ENCODE data around the gene TENM4.

The TENM4 gene

DNA sequence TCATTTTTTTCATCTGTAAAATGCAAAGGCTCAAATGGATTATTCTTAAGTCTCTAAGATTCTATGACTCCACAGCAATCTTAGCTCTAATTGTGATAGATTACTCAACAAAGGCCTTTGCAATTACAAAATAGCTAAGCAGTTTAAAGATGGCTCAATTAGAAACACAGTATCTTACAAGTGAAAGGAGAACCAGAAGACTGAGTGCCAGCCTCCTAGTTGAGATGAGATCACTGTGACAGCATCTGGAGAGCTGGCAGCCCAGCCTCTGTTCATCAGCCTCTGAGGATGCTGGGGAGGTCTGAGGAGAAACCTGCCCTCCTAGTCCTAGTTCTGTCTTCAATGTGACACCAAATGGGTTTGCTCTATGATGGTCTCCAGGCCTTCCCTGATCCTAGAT is 707.8 kb downstream of the TENM4 start:
- intact Hi-C loops (cut with micrococcal nuclease): no loop called here
- Mint-ChIP-seq H3K4me3 (no peak overlapping the region), H3K9me3 (no peaks in the 10 kb centered on the region), H3K27me3 (peaks cover 4% of the 10 kb centered on the region), H3K27ac (no peak overlapping the region), H3K36me3 (ENCODE audit: low read depth) (no peaks in the 10 kb centered on the region), H3K4me1 (ENCODE audit: low read depth) (peaks cover 8% of the 10 kb centered on the region)

DNA sequence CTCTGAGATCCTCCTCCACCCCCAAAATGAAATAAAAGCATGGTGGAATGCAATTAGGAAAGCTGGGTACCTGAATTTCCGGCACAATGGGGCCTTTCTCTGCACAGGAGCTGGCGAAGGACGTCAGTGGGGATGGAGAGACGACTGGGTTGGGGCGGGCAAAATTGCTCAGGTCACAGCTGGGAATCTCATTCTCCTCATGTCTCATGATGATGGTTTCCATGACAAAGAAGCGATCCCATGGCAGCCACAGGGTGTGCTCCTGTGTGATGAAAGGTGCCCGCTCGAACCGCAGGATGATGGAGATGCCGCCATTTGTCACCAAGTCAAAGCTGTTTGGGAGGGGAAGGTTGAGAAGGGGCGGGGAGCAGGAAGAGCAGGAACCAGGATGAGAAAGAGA is 708.6 kb downstream of the TENM4 start:
- H3K27ac Mint-ChIP-seq: no peak overlapping the region

DNA sequence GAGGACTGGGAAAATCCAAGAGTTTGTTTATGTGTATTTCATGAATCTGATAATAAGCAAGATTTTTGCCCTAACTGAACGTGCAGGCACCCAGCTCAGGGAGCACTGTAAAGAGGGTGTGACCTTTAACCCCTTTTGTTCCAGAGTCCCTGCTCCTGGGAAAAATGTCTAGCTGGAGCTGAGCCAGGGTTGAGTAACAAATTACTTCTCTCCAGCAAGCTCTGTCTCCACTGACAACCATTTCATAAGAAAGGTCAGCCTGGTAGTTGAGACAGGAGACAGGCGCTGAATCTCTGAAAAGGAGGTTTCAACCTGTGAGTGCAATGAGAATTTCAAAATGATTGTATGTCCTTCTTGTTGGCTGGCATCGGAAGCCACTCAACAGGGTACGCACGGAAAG is 709.8 kb downstream of the TENM4 start:
- H3K36me3 Mint-ChIP-seq (ENCODE audit: low read depth): no peaks in the 10 kb centered on the region
- no peaks in the 10 kb centered on the region for H3K9me3 Mint-ChIP-seq
- peaks cover 8% of the 10 kb centered on the region for H3K4me1 Mint-ChIP-seq (ENCODE audit: low read depth)
- intact Hi-C loops (cut with micrococcal nuclease): no loop called here
- no peak overlapping the region for H3K27ac Mint-ChIP-seq
- H3K4me3 Mint-ChIP-seq: no peak overlapping the region
- peaks cover 4% of the 10 kb centered on the region for H3K27me3 Mint-ChIP-seq

More for the DNA sequence above, 708.6 kb downstream of the TENM4 start:
- Mint-ChIP-seq H3K4me1 (ENCODE audit: low read depth) (peaks cover 8% of the 10 kb centered on the region), H3K36me3 (ENCODE audit: low read depth) (no peaks in the 10 kb centered on the region), H3K4me3 (no peak overlapping the region), H3K27me3 (peaks cover 4% of the 10 kb centered on the region), H3K9me3 (no peaks in the 10 kb centered on the region)
- intact Hi-C loops (cut with micrococcal nuclease): no loop called here

DNA sequence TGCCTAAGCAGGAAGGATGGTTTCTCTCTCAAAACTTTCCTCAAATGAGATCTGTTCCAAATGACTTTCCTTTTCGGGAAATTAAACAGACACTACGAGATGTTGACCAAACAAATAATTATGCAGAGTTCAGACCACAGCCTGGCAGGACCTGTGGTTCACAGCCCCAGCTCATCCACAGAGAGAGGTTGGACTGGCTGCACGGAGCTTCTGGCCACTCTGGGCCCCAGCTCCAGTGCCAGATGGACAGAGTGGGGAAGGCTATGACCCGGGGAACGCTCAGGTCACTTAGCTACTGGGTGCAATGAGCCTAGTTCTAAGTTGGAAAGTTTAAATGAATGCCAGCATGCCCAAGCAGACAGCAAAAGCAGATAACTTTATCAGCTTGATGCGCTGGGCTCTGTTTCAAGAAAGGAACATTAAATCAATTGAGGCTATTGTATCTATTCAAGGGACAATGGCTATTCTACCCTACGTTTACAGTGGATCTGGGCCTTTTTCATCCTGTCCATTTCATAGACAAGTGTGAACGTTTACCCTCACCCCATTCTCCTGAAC is 710.5 kb downstream of the TENM4 start:
- Mint-ChIP-seq H3K4me1 (ENCODE audit: low read depth) (peaks cover 8% of the 10 kb centered on the region), H3K4me3 (no peak overlapping the region), H3K36me3 (ENCODE audit: low read depth) (no peaks in the 10 kb centered on the region), H3K9me3 (no peaks in the 10 kb centered on the region), H3K27ac (no peak overlapping the region), H3K27me3 (peaks cover 6% of the 10 kb centered on the region)
- intact Hi-C loops (cut with micrococcal nuclease): no loop called here

DNA sequence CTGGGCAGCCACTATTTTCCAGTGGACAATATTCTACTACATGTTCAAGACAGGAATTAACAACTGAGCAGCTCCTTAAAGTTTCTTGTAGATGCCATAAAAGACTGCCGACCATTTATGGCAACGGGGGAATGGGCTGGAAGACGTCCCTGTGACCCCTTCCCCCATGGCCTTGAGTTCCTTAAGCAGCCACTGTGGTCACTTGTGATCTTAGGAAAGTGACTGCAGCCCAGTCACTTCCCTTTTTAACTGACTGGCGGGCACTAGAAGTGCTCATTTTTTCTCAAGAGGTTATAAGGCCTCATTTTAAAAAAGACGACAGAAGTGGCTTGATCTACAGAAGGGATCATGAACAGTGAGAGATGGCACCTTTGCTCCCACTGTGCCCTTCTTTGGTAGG is 713.0 kb downstream of the TENM4 start:
- intact Hi-C loops (cut with micrococcal nuclease): no loop called here
- Mint-ChIP-seq H3K27ac (no peak overlapping the region), H3K36me3 (ENCODE audit: low read depth) (no peaks in the 10 kb centered on the region), H3K4me3 (no peak overlapping the region), H3K9me3 (no peaks in the 10 kb centered on the region), H3K27me3 (peaks cover 10% of the 10 kb centered on the region), H3K4me1 (ENCODE audit: low read depth) (peaks cover 8% of the 10 kb centered on the region)

DNA sequence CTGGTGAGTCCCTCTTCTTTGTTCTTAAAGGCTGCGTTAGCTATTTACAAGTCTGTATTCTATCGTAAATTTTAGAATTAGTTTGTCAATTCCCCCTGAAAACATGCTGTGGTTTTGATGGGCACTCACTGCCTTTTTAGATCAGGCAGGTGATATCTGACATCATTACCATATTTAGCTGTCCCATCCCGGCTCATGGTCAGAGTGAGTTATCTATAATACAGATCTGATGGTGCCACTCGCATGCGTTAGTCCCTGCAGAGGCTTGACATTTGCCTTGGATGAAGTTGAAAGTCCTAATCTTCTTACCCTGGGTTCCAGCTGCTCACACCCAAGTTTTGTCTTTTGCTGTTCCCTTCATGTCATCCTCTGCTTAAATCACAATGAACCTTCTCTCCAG is 715.6 kb downstream of the TENM4 start:
- Mint-ChIP-seq H3K36me3 (ENCODE audit: low read depth) (no peaks in the 10 kb centered on the region), H3K27ac (no peak overlapping the region), H3K4me3 (no peak overlapping the region), H3K27me3 (peaks cover 9% of the 10 kb centered on the region), H3K9me3 (no peaks in the 10 kb centered on the region), H3K4me1 (ENCODE audit: low read depth) (peaks cover 8% of the 10 kb centered on the region)
- intact Hi-C loops (cut with micrococcal nuclease): no loop called here

DNA sequence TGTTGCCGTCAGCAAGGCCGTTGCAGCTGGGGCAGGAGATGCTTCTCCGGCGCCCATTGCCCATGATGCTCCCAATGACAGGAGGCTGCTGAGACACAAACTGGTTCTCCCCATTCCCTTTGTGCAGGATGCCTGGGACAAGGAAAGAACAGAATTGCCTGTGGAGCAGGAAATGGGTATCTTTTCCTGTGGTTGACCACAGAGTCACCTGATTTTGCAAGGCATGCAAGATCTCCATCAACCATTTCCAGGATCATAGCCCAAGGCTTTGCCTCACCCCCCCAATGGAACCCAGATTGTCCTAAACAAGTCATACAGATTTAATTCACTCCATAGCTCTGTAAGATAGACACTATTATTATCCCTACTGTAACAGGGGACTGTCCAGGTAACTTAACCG is 718.0 kb downstream of the TENM4 start:
- H3K9me3 Mint-ChIP-seq: no peaks in the 10 kb centered on the region
- intact Hi-C loops (cut with micrococcal nuclease): no loop called here
- no peak overlapping the region for H3K4me3 Mint-ChIP-seq
- H3K36me3 Mint-ChIP-seq (ENCODE audit: low read depth): no peaks in the 10 kb centered on the region
- peaks cover 10% of the 10 kb centered on the region for H3K27me3 Mint-ChIP-seq
- no peaks in the 10 kb centered on the region for H3K4me1 Mint-ChIP-seq (ENCODE audit: low read depth)
- no peak overlapping the region for H3K27ac Mint-ChIP-seq

DNA sequence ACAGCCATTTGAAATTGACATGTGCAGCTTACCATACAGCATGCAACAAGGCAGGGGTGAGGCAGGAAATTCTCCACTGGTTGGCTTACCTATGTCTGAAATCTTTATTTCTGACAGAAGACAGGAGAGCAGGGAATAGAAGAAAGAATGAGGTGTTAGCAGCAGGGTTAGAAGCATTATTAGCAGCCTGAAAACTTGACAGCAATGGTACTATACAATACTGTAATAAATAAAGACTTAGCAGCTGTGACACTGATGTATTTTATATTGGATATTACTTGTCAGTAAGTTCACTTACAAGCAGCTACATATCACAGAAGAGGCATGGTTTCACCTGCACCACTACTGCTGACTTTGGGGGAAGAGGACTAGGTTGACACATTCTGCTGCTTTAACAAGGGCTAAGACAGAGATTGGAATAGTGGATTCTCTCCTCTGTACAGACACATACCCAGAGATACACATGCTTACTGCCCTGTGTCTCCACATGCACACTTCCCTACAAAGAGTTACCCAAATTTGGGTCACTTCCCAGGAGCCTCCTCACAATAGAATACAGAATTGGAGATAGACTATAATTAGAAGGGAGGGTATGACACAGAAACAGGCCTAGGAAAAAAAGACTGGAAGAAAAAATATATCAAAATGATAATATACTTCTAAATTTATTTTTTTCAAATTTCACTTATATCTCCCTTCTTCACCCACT is 720.4 kb downstream of the TENM4 start:
- Mint-ChIP-seq H3K9me3 (no peaks in the 10 kb centered on the region), H3K4me1 (ENCODE audit: low read depth) (no peaks in the 10 kb centered on the region), H3K4me3 (no peak overlapping the region), H3K36me3 (ENCODE audit: low read depth) (no peaks in the 10 kb centered on the region), H3K27me3 (peaks cover 14% of the 10 kb centered on the region), H3K27ac (no peak overlapping the region)
- intact Hi-C loops (cut with micrococcal nuclease): no loop called here

DNA sequence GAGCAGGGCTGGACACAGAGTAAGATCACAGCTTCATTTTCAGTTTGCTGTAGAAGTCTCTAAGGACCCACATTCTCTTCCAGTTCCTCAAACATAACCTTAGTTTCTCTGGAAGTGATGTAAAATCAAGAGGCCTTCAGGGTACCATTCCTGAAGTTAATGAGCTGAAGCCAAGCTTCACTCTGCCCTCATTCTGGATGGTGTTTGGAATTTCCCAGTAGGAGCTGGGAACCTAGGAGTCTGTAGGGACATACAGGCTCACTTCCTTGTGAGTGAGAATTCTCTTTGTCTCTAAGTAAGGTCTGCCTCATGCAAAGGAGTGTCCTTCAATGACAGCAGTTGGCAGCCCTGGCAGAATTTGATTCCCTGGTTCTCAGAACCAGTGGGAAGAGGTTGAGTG is 723.8 kb downstream of the TENM4 start:
- H3K36me3 Mint-ChIP-seq (ENCODE audit: low read depth): no peaks in the 10 kb centered on the region
- H3K4me3 Mint-ChIP-seq: no peak overlapping the region
- H3K9me3 Mint-ChIP-seq: no peaks in the 10 kb centered on the region
- no peaks in the 10 kb centered on the region for H3K4me1 Mint-ChIP-seq (ENCODE audit: low read depth)
- intact Hi-C loops (cut with micrococcal nuclease): no loop called here
- peaks cover 10% of the 10 kb centered on the region for H3K27me3 Mint-ChIP-seq
- no peak overlapping the region for H3K27ac Mint-ChIP-seq

DNA sequence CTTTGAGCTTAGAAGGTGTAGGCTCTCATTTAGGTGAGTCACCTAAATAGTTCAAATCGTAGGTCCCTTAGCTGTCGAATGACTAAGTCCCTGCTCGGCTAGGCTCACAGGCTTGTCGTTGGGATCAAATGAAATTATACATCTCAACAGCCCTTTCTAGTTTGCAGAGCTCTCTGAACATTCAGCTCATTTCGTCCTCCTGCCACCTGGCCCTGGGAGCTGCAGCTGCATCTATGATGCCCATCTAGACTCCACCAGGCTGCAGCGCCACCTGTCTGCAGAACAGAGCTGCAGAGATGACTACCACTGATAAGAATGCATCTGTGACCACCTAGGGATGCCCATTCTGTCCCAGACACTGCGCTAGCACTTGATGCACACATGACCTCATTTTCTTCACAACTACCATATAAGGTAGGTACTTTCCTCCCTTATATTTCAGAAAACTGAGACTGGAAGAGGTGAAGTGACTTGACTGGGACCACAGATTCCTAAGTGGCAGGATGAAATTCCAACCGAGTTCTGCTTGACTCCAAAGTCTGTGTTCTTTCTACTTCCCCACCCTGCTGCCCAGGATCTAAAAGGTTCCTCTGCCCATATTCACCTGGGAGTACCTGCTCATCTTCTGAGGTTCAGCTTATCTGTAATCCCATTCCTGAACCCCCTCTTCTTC is 725.1 kb downstream of the TENM4 start:
- intact Hi-C loops (cut with micrococcal nuclease): no loop called here
- Mint-ChIP-seq H3K9me3 (no peaks in the 10 kb centered on the region), H3K4me1 (ENCODE audit: low read depth) (no peaks in the 10 kb centered on the region), H3K27ac (no peak overlapping the region), H3K36me3 (ENCODE audit: low read depth) (no peaks in the 10 kb centered on the region), H3K27me3 (peaks cover 10% of the 10 kb centered on the region), H3K4me3 (no peak overlapping the region)

DNA sequence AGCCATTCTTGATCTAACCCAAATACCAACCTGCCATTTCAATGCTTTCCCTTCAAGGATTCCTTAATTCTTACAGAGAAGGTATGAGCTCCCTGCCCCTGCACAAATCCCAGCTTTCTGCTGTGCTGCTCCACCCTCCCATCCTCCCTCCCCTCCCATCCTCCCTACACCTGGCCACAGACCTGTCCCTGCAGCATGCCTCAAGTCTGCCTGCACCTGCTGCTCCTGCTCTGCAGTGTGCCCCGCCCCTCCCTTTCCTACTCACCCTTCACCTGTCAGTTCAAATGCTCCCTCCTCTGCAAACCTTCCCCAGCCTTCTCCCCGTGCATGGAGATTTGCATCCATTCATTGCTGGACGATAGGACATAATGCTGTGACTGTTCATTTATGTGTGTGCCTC is 726.3 kb downstream of the TENM4 start:
- Mint-ChIP-seq H3K4me3 (no peak overlapping the region), H3K4me1 (ENCODE audit: low read depth) (no peaks in the 10 kb centered on the region), H3K36me3 (ENCODE audit: low read depth) (no peaks in the 10 kb centered on the region), H3K9me3 (no peaks in the 10 kb centered on the region), H3K27ac (no peak overlapping the region), H3K27me3 (peaks cover 8% of the 10 kb centered on the region)
- intact Hi-C loops (cut with micrococcal nuclease): no loop called here

DNA sequence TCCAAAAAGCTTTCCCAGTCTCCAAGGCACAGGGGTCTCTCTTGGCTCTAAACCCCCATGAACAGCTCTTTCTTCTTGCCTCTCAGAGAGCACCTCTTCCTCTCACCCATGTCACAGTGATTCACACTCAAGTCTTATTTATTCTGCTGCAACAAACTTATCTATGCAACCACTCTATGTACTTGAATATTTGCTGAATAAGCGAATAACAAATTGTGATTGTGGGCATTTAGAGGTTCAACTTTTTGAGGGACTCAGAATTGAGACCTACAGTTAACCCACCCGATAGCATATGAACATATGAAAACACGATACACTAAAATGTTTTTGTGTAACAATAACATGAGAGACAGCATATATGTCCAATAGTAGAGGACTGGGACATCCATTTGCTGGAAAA is 729.1 kb downstream of the TENM4 start:
- no peak overlapping the region for H3K4me3 Mint-ChIP-seq
- no peaks in the 10 kb centered on the region for H3K9me3 Mint-ChIP-seq
- no peaks in the 10 kb centered on the region for H3K4me1 Mint-ChIP-seq (ENCODE audit: low read depth)
- intact Hi-C loops (cut with micrococcal nuclease): no loop called here
- peaks cover 7% of the 10 kb centered on the region for H3K27me3 Mint-ChIP-seq
- no peaks in the 10 kb centered on the region for H3K36me3 Mint-ChIP-seq (ENCODE audit: low read depth)
- H3K27ac Mint-ChIP-seq: no peak overlapping the region

DNA sequence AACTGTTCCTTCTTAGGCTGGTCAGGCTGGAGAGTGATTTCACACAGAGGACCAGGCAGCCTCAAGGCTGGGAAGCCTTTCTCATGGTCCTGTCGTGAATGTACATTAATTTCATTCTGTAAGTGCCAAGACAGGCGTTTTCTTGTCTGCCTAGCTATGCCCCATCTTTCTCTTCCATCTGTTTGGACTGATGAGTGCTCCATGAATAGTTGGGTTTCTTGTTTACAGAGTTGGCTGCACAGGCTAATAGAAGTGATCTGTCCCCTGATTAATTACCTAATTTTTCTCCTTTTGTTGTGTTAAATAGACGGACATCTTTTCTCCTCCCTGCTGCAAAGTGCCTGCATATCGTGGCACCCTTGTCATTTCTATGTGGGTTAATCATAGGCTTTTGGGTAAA is 730.4 kb downstream of the TENM4 start:
- intact Hi-C loops (cut with micrococcal nuclease): no loop called here
- H3K4me3 Mint-ChIP-seq: no peak overlapping the region
- no peaks in the 10 kb centered on the region for H3K9me3 Mint-ChIP-seq
- no peaks in the 10 kb centered on the region for H3K36me3 Mint-ChIP-seq (ENCODE audit: low read depth)
- no peak overlapping the region for H3K27ac Mint-ChIP-seq
- peaks cover 5% of the 10 kb centered on the region for H3K27me3 Mint-ChIP-seq
- no peaks in the 10 kb centered on the region for H3K4me1 Mint-ChIP-seq (ENCODE audit: low read depth)

DNA sequence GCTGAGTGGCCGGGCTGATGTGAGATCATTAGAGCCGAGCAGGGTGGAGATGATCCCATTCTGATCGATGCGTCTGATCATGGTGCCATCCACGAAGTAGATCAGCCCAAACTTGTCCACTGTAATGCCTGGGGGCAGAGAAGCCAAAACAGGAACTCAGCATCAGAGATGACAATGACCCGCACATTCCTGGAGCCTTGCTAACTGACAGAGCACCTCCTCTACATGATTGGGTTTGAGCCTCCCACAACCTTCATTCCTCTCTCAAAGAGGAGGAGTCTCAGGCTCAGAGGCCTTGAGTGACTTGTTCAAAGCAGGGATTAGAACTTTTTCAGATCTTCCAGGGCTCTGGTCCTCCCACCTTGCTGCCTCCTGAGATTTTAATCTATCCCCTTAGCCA is 732.4 kb downstream of the TENM4 start:
- H3K27ac Mint-ChIP-seq: no peak overlapping the region
- H3K36me3 Mint-ChIP-seq (ENCODE audit: low read depth): no peaks in the 10 kb centered on the region
- H3K4me3 Mint-ChIP-seq: no peak overlapping the region
- peaks cover 4% of the 10 kb centered on the region for H3K27me3 Mint-ChIP-seq
- no peaks in the 10 kb centered on the region for H3K4me1 Mint-ChIP-seq (ENCODE audit: low read depth)
- intact Hi-C loops (cut with micrococcal nuclease): no loop called here
- H3K9me3 Mint-ChIP-seq: no peaks in the 10 kb centered on the region

DNA sequence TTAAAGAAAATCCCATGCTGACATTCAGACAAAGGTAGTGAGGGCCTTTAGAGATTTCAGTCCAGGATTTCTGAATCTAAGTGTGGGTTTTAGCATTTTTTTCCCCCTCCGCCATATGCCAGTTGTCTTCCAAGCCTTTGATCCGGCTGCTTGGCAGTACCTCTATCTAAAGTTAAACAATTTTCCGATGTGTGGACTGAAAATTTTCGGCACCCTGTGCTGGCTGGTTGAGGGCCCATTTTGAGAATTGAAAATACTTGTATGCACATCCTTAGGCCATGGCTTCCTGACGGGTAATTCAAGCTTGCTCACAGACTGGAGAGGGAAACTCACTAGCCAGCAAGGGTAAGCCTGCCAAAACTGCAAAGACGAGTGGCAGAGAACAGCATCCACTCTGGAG is 734.3 kb downstream of the TENM4 start:
- peaks cover 4% of the 10 kb centered on the region for H3K27me3 Mint-ChIP-seq
- no peak overlapping the region for H3K4me3 Mint-ChIP-seq
- H3K9me3 Mint-ChIP-seq: no peaks in the 10 kb centered on the region
- H3K4me1 Mint-ChIP-seq (ENCODE audit: low read depth): no peaks in the 10 kb centered on the region
- intact Hi-C loops (cut with micrococcal nuclease): no loop called here
- no peaks in the 10 kb centered on the region for H3K36me3 Mint-ChIP-seq (ENCODE audit: low read depth)
- H3K27ac Mint-ChIP-seq: no peak overlapping the region

Measured in dendritic cell treated with granulocyte-macrophage colony-stimulating factor and Interleukin-4, amounts not matched to agents 40 ng/mL and 50 ng/mL, for 4 days (primary cell).